HG02884 (cell line): ENCODE results near the gene DHX36.
A peak's percentile ranks its signal among the peaks of the same experiment; 100 is the strongest.

Experiments
- ATAC-seq: cut with Tn5 transposase; IDR thresholded peaks from one replicate; pipeline ENCODE4 v1.9.1; 2021; ENCODE audit warnings: mild to moderate bottlenecking, moderate library complexity; ENCODE audit not compliant: unreplicated experiment

DHX36 gene, protein sequence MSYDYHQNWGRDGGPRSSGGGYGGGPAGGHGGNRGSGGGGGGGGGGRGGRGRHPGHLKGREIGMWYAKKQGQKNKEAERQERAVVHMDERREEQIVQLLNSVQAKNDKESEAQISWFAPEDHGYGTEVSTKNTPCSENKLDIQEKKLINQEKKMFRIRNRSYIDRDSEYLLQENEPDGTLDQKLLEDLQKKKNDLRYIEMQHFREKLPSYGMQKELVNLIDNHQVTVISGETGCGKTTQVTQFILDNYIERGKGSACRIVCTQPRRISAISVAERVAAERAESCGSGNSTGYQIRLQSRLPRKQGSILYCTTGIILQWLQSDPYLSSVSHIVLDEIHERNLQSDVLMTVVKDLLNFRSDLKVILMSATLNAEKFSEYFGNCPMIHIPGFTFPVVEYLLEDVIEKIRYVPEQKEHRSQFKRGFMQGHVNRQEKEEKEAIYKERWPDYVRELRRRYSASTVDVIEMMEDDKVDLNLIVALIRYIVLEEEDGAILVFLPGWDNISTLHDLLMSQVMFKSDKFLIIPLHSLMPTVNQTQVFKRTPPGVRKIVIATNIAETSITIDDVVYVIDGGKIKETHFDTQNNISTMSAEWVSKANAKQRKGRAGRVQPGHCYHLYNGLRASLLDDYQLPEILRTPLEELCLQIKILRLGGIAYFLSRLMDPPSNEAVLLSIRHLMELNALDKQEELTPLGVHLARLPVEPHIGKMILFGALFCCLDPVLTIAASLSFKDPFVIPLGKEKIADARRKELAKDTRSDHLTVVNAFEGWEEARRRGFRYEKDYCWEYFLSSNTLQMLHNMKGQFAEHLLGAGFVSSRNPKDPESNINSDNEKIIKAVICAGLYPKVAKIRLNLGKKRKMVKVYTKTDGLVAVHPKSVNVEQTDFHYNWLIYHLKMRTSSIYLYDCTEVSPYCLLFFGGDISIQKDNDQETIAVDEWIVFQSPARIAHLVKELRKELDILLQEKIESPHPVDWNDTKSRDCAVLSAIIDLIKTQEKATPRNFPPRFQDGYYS

GRCh38 chr3:154323891-154324738, at the start of gene DHX36:
Gene DHX36 (minus strand): TSS chr3:154324487. CDS start chr3:154324416, 71 bp downstream.
- peak; percentile 94 for ATAC-seq

GRCh38 chr3:154367221-154367620, 42.9 kb upstream of the DHX36 start:
- ATAC-seq, result no peak

- ATAC-seq, result no peak
Measured at GRCh38 chr3:154364849-154365248, 40.6 kb upstream of the DHX36 start.

DNA sequence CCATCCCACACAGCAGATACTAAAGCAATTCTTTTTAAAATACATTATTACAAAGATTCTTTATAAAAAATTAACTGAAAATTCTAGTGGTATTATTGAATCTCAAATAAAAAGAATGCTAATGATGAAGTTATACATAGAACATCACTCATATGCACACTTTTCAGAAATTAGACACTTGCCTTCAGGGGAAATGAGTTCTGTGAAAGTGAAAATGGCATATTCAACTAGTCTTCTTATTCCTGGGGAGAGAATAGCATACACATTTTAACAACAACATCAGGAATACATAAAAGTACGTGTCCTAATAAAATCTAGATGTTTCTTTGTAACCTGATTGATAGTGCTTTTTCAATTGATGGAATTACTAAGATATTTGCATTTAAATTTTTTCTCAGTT, 36.8 kb upstream of the DHX36 start:
- no peak for ATAC-seq

DNA sequence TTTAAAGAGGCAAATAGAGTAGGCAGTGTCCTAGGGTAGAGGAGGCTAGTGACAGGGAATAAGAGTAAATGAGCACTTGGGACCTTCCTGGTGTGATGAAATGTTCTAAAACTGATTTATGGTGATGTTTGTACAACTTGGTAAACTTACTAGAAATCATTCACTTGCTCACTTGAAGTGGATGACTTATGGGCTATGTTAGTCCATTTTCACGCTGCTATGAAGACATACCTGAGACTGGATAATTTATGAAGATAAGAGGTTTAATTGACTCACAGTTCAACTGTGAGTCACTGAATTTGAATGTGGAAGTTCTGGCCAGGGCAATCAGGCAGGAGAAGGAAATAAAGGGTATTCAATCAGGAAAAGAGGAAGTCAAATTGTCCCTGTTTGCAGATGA, 31.7 kb upstream of the DHX36 start:
- no peak for ATAC-seq

DNA sequence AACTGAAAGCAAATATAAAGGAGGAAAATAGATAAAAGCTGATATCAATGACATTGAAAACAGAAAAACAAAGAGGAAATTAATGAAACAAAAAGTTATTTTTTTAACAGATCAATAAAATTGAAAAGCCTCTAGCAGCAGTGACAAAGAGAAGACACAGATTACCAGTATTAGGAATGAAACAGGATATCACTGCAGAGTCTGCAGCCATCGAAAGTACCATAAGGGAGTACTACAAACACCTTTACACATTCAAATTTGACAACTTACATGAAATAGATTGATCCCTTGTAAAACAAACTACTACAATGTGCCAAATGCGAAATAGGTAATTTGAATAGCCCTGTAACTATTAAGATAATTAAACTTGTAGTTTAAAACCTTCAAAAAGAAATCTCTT, 24.9 kb upstream of the DHX36 start:
- ATAC-seq, result no peak

- no peak for ATAC-seq
Measured at GRCh38 chr3:154345422-154346122, 21.3 kb upstream of the DHX36 start.

DNA sequence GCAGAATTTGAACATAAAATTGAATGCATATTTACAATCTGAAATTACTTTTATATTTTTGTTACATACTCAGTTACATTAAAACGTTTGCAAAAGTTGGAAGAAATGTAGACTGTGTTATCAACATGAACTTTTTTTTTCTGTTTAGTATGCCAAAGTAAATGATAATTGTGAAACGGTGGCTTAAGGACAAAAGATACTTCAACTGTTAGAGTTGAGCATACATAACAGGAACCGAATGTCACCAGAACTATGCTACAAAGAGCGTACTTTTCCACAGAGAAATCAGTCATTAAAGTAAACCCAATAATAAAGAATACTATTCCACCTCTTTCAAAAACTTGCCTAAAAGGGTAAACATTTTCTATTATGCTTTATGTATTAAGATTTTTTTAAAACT, 14.3 kb upstream of the DHX36 start:
- no peak for ATAC-seq

DNA sequence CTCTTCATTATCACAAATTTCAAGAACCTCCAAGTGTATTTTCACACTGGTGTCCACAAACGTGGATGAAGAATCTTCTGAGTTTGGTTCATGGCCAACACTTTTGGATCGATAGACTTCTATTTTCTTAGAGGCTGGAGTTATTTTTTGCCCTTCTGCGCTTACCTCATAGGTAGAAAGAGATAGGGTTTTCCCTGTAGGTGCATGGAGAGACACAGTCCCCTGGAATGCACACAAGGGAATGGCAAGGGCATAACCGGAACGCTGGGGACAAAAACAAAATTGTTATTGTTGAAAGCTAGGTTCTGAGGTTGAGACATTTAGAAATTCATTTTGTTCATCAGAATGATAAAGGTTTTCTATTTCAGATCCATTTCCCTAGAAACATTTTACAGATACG, 13.7 kb upstream of the DHX36 start:
- no peak for ATAC-seq

DNA sequence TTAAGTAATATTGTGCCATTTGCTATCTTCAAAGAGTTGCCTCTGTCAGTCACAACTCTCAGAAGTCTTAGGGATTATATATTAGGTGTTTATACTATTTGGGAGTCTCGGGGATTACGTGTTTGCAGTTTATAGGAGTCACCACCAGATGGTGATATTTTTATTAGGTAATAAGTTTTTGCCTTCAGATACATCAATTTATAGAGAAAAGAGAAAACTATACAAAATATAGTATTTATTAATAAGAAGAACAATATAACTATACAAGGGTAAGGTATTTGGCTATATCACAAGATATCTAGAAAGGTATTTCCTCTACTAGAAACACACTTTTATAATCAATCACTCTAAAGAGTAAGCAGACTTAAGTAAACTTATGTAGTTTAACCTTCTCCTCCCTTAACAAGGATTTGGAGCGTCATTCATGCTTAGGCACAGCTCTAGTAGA, 10.7 kb upstream of the DHX36 start:
- no peak for ATAC-seq

GRCh38 chr3:154327871-154328270, 3.6 kb upstream of the DHX36 start:
- ATAC-seq, result no peak

DNA sequence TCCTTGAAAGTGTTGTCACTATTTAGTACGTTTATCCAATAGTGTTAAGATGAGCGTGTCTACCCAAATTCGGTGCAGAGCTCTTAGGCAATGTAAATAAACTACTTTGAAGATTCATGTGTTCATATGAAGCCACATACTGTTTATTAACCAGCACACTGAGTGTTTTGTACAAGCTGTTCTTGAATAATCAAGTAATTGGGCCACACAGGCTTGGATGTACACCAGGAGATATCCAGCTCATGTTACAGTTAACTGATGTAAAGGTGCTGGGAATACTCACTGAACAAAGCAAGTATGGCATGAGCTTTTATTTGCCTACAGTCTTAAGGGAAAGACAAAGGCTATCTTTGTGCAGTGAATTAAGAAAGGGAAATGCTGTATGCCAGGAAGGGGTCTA, 632 bp upstream of the DHX36 start:
- ATAC-seq, result no peak

DNA sequence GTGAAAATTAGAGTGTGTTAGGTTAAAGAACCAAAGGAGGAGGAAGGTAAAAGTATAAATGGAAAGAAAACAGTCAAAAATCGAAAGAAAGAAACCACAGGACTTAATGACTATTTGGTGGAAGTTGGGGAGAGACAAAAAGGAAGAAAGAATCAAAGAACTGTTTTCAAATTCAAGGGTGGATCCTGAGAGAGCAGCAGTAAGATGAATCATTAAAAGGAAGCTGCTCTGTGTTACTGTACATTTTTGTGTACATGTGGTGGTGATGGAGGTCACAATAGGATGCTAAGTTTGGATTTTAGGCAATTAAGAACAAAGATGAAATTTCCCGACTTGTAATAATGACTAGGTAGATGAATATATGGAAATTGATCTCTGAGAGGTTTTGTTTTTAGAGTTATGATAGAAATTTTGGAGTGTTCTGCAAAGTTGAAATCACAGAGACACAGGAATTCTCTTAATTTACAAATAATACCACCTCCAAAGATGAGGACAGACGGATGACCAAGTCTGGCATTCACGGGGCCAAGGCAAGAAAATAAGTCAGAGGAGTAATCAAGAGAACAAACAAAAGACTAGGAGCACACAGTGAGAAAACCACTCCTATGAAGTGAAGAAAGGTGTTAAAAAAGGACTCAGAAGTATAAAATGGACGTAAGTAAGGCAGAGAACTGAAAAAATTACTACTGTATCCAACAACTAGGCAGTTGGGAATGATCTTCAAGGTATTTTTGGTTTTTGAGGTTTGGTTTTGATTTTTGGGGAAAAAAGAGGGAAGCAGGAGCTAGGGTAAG, 7.1 kb downstream of the DHX36 start:
- no peak for ATAC-seq

DNA sequence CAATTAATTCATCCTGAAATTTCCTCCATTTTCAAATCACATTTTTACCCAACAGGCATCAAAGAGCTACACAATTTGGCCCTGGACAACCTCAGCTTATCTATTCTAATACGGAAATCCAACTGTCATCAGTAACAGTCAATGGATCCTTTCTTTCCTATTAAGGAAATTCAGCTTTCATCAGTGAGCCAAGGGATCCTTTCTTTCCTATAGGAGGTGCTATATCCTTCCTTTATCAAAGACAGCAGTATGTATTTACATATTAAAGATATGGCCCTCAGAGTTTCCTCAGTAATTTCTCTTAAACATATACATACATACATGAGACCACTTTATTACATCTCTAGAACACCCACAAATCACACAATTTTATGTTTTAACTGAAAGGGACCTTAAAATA, 10.1 kb downstream of the DHX36 start:
- ATAC-seq, result no peak

DNA sequence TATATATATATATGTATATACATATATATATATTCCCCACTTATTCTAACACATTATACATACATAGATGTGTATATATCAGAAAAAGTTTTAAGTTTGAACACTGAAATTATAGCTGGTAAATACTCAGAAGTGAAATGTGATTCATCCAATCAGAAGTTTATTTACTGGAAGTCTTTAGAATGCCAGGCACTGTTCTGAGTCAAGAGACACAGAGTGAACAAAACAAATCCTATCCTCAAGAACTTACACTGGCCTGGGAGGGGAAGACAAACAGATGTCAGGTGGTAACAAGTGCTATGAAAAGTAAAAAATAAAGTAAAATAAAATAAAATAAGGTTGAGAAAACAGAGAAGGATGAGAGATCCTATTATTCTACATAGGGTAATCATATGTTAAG, 13.4 kb downstream of the DHX36 start:
- no peak for ATAC-seq

DNA sequence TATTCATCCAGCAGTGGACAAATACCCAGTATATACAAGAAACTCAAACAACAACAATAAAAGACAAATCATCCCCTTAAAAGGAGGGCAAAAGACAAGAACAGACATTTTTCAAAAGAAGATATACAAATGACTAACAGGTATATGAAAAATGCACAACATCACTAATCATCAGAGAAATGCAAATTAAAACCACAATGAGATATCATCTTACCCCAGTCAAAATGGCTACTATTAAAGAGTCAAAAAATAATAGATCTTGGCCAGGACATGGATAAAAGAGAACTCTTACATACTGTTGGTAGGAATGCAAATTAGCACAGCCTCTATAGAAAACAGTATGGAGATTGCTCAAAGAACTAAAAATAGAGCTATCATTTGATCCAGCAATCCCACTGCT, 16.9 kb downstream of the DHX36 start:
- no peak for ATAC-seq

DNA sequence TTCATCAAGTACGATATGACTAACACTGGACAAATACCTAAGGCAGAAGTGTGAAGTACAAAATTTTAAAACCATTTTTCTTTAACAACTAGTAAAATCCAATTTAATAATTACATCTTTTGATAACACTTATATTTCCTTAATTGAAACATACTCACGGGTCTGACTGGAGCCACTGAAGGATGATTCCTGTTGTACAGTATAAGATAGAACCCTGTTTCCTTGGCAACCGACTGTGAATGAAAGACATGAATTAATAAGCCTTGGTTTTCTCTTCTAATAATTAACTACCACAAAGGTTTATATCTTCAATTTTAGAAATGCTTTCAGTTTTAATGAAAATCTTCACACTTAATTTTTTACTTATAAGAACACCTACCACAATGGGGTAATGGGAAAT, 19.4 kb downstream of the DHX36 start:
- no peak for ATAC-seq

DNA sequence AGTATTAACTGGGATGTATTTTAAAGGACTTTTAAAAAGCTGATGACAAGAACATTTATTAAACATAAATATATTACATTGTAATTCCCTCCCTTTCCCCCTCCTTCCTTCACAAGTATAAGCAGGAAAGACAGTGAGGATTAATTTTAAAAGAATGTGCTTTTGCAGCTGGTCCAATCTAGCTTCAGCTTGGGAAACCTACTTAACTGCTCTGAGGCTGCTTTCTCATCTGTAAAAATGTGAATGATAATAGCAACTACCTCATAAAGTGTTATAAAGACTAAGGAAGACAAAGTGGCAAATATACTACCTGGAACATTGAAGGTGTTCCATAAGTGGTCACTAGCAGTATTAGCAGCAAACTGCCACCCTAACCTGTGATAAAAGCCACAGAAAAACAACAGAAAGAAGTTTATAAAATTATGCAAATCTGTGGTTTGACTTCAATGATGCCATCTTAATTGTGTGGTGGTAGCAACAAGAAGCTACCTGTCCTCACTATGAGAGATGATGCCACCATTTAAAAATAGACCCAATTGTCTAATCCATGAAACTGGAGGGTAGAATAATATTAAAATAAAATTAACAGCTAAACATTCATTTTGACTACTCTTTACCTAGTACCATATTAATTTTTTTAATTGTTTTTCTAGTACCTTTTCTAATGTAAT, 20.0 kb downstream of the DHX36 start:
- ATAC-seq, result no peak

GRCh38 chr3:154301561-154301960, 22.7 kb downstream of the DHX36 start:
- no peak for ATAC-seq
